Gastrocnemius medialis (tissue), 4 donors: ENCODE measurements around the gene ZNF638. TPM values are rescaled to one million over a fixed set of nuclear protein-coding genes. Genes with fewer than 3 reads are reported as not detected.
"Not testable (repeated sequence)": the region's sequence is repeated elsewhere in the genome, so short reads cannot be mapped to it uniquely, and the experiment has no call there.

ENCODE experiments used
- ATAC-seq, 2 donors: fragments of 150-250 bp; one replicate each; pipeline ENCODE4 v1.9.1; 2016
- DNase-seq, 2 donors: peaks; one replicate each; pipeline ENCODE4 v3.0.0-alpha.2; 2019
- H3K27ac ChIP-seq, 4 donors: fragments of 200-600 bp; sonication (generic); 1 replicate in 1 of 4; 2 replicates in 3 of 4; pipeline ENCODE4 v1.5.1; 2016 to 2018; ENCODE audit warnings: mild to moderate bottlenecking in 2 of 4, moderate library complexity in 1 of 4
- H3K27me3 ChIP-seq, 3 donors: fragments of 200-600 bp; sonication (generic) in 2 of 3; 1 replicate in 1 of 3; 2 replicates in 2 of 3; pipeline versions ENCODE4 v1.5.1 to v1.6.0; 2016 to 2019; ENCODE audit warnings: mild to moderate bottlenecking in 1 of 3, moderate library complexity in 1 of 3
- H3K36me3 ChIP-seq, 2 donors: fragments of 200-600 bp; sonication (generic) in 1 of 2; one replicate each; pipeline ENCODE4 v1.5.1; 2017 to 2018
- H3K4me1 ChIP-seq, 2 donors: fragments of 200-600 bp; sonication (generic) in 1 of 2; one replicate each; pipeline ENCODE4 v1.5.1; 2016 to 2017; ENCODE audit warnings: mild to moderate bottlenecking in 2 of 2
- H3K4me3 ChIP-seq, 4 donors: fragments of 200-600 bp; sonication (generic) in 3 of 4; 1 replicate in 1 of 4; 2 replicates in 3 of 4; pipeline ENCODE4 v1.5.1; 2016 to 2019; ENCODE audit warnings: mild to moderate bottlenecking in 2 of 4
- H3K9me3 ChIP-seq, 3 donors: fragments of 200-600 bp; sonication (generic) in 2 of 3; 1 replicate in 1 of 3; 2 replicates in 2 of 3; pipeline ENCODE4 v1.5.1; 2016 to 2019
- CTCF ChIP-seq, 5 experiments: fragments of 450-650 bp in 3 of 5; fragments of 200-600 bp in 2 of 5; sonication (generic) in 2 of 5; IDR thresholded peaks in 4 of 5; conservative IDR thresholded peaks in 1 of 5; 1 replicate in 4 of 5; 2 replicates in 1 of 5; pipeline ENCODE4 v1.5.1; 2016 to 2019; ENCODE audit warnings: antibody characterized with exemption in 5 of 5, mild to moderate bottlenecking in 3 of 5, moderate library complexity in 3 of 5
- POLR2A ChIP-seq, 2 donors: fragments of 450-650 bp; IDR thresholded peaks; one replicate each; pipeline ENCODE4 v1.6.1; 2017; ENCODE audit warnings: antibody characterized with exemption in 2 of 2, mild to moderate bottlenecking in 2 of 2, moderate library complexity in 2 of 2
- in situ Hi-C, 4 donors: fragments of 200-750 bp; cut with MboI; loops; one replicate each; pipeline versions ENCODE4 v1.15.0 to v1.8.0; 2017; ENCODE audit warnings: low sequenced_read_pairs in 4 of 4
- intact Hi-C: fragments of 100-400 bp; cut with DNase I; formaldehyde crosslinking; loops from one replicate; pipeline ENCODE4 v1.15.1; 2023; ENCODE audit warnings: low total_unique reads
- total RNA-seq, 4 donors: library from RNA; depleted of rRNA; stranded (reverse); fragments of >200 nt; gene quantifications; one replicate each; pipeline versions ENCODE4 v1.1.0 to v1.2.3, GENCODE V29; 2016

Gene ZNF638
- total RNA-seq, 4 donors from 2014 or later: 69.7 to 152 (median 95.0) TPM

- Histone ChIP-seq H3K27ac (no peak overlapping the region), H3K36me3 (no peaks in the 10 kb centered on the region), H3K4me3 (no peak overlapping the region), H3K4me1 (peaks cover 5 to 19% of the 10 kb centered on the region in 2 donors), H3K9me3 (no peaks in the 10 kb centered on the region), H3K27me3 (no peaks in the 10 kb centered on the region)
- ATAC-seq (no peak), DNase-seq (no peak)
- in situ Hi-C loops: no loop called here
- intact Hi-C loops: no loop called here
- no peak for TF ChIP-seq CTCF (IDR thresholded peaks at IDR 0.05 in 4 of 5, conservative IDR thresholded peaks at IDR 0.05 in 1 of 5)
- TF ChIP-seq POLR2A (IDR thresholded peaks at IDR 0.05): no peak
Observed at GRCh38 chr2:71317060-71317459, 14.5 kb upstream of the ZNF638 start.

- H3K27ac ChIP-seq, ATAC-seq, H3K4me3 ChIP-seq, in situ Hi-C loops, H3K27me3 ChIP-seq, DNase-seq, intact Hi-C loops, H3K9me3 ChIP-seq, H3K36me3 ChIP-seq: not testable (repeated sequence)
- H3K4me1 ChIP-seq: peaks cover 5 to 19% of the 10 kb centered on the region in 2 donors
Observed at GRCh38 chr2:71317900-71318299, 13.7 kb upstream of the ZNF638 start.

- Histone ChIP-seq H3K4me1 (no peaks in the 10 kb centered on the region), H3K27ac (no peak overlapping the region), H3K27me3 (no peaks in the 10 kb centered on the region), H3K4me3 (no peak overlapping the region), H3K36me3 (no peaks in the 10 kb centered on the region), H3K9me3 (no peaks in the 10 kb centered on the region)
- DNase-seq (no peak), ATAC-seq (no peak)
- in situ Hi-C loops: no loop called here
- TF ChIP-seq POLR2A (IDR thresholded peaks at IDR 0.05): no peak
- TF ChIP-seq CTCF (IDR thresholded peaks at IDR 0.05 in 4 of 5, conservative IDR thresholded peaks at IDR 0.05 in 1 of 5): no peak
- intact Hi-C loops: no loop called here
Observed at GRCh38 chr2:71323386-71323785, 8.2 kb upstream of the ZNF638 start.

- Histone ChIP-seq H3K27me3 (no peaks in the 10 kb centered on the region), H3K4me3 (no peak overlapping the region), H3K4me1 (peaks cover 0 to 7% of the 10 kb centered on the region in 2 donors), H3K36me3 (no peaks in the 10 kb centered on the region), H3K27ac (peak overlapping the region in 1 of 4 donors; percentile 41), H3K9me3 (no peaks in the 10 kb centered on the region)
- DNase-seq (no peak), ATAC-seq (no peak)
- intact Hi-C loops: no loop called here
- in situ Hi-C loops: loop anchor here in 2 of 4 donors (5.0 to 25.0 kb wide), 2 partner anchors 105 to 115 kb away; no protein-coding TSS in a partner anchor
- TF ChIP-seq POLR2A (IDR thresholded peaks at IDR 0.05) (no peak), CTCF (IDR thresholded peaks at IDR 0.05 in 4 of 5, conservative IDR thresholded peaks at IDR 0.05 in 1 of 5) (no peak)
Observed at GRCh38 chr2:71326968-71327367, 4.6 kb upstream of the ZNF638 start.

- Histone ChIP-seq H3K4me3 (no peak overlapping the region), H3K36me3 (no peaks in the 10 kb centered on the region), H3K9me3 (no peaks in the 10 kb centered on the region), H3K27ac (peak overlapping the region in 2 of 4 donors; percentile 7 to 41), H3K4me1 (peaks cover under 1 to 9% of the 10 kb centered on the region in 2 donors), H3K27me3 (no peaks in the 10 kb centered on the region)
- ATAC-seq: no peak
- no peak for DNase-seq
- in situ Hi-C loops: loop anchor here in 2 of 4 donors (5.0 to 25.0 kb wide), 2 partner anchors 106 to 116 kb away; no protein-coding TSS in a partner anchor
- intact Hi-C loops: no loop called here
- TF ChIP-seq POLR2A (IDR thresholded peaks at IDR 0.05): no peak
- no peak for TF ChIP-seq CTCF (IDR thresholded peaks at IDR 0.05 in 4 of 5, conservative IDR thresholded peaks at IDR 0.05 in 1 of 5)
Observed at GRCh38 chr2:71327916-71328315, 3.7 kb upstream of the ZNF638 start.
